GM21390 (cell line): Measurements from ENCODE around the gene TOGARAM2.

ENCODE experiments used
- ATAC-seq: cut with Tn5 transposase; IDR thresholded peaks from one replicate; pipeline ENCODE4 v1.9.1; 2021; ENCODE audit not compliant: unreplicated experiment

Gene TOGARAM2

GRCh38 chr2:28997237-28997846, 16.2 kb downstream of the TOGARAM2 start:
- no peak for ATAC-seq

DNA sequence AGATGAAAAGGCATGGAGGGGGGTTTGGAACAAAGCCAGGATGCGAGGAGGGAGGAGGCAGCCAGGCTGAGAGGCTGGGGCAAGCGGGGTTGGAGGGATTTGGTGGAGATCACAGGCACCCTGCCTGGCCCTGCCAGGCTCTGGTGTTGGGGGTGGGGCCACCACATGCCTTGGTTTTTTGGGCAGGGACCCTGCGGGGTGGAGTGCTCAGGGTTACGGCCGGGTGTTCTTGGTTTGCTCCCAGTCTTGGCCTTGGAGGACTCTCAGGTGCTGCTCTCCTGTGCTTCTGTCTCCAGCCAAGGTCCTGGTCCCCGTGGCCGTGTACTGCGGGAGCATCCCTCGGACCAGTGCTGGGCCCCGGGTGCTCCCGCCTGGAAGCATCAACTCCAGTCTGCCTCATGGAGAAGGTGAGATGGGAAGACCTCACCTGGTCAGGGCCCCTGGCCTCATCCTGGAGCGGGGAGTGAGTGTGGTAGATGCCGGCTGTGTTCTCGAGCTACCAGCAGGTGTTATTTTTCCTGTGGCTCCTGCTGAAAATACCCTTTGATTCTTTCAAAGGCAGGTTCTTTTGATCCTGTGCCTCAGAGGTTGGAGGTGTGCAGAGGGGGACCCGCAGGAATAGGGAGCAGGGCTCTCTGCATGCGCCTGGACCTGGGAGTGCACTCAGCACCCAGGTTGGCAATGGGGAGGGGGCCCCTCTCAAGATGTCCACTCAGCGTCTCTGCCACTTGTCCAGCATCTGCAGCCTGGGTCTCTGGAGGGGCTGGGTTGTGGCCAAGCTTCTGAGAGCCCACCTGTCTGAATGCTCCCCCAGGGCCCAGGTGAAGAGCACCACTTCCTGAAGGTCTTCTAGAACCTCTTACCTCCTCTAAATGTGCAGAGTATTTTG, 17.0 kb downstream of the TOGARAM2 start:
- no peak for ATAC-seq

GRCh38 chr2:29000481-29000880, 19.4 kb downstream of the TOGARAM2 start:
- peak; percentile 96 for ATAC-seq

GRCh38 chr2:29000956-29001355, 19.9 kb downstream of the TOGARAM2 start:
- peak; percentile 5 for ATAC-seq

DNA sequence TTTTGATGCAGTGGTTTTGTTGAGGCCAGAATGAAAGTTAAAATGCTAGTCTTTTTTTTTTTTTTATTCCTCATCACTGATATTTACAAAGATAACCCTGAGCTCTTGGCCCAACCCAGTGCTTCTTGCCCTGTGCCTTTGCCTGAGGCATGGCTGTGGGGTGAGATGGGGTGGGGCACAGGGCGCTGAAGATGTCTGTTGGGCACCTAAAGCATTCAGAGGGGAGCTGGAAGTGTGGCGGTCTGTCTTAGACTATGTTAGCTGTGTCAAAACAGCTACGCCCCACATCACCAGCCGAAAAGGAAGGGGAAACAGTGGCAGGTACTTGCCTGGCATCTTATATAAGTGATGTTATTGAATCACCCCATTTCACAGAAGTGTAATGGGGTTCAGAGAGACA, 20.7 kb downstream of the TOGARAM2 start:
- no peak for ATAC-seq

DNA sequence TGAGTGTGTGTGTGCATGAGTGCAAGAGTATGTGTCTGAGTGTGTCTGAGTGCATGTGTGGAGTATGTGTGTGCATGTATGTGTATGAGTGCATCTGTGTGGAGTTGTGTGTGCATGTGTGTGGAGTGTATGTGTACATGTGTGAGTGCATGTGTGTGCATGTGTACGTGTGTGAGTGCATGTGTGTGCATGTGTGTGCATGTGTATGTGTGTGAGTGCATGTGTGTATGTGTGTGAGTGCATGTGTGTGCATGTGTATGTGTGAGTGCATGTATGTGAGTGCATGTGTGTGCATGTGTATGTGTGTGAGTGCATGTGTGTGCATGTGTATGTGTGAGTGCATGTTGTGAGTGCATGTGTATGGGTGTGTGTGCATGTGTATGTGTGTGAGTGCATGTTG, 23.7 kb downstream of the TOGARAM2 start:
- ATAC-seq: no peak

DNA sequence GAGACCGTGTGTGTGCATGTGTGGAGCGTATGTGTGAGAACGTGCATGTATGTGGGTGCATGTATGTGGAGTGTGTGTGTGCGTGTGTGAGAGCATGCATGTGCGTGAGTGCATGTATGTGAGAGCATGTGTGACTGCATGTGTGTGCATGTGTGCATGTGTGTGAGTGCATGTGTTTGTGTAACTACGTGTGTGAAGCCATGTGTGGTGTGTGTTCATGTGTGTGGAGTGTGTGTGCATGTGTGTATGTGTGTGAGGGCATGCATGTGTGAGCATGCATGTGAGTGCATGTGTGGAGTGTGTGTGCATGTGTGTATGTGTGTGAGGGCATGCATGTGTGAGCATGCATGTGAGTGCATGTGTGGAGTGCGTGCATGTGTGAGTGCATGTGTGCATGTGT, 24.2 kb downstream of the TOGARAM2 start:
- no peak for ATAC-seq

GRCh38 chr2:29006092-29006979, 25.2 kb downstream of the TOGARAM2 start:
- ATAC-seq: no peak

DNA sequence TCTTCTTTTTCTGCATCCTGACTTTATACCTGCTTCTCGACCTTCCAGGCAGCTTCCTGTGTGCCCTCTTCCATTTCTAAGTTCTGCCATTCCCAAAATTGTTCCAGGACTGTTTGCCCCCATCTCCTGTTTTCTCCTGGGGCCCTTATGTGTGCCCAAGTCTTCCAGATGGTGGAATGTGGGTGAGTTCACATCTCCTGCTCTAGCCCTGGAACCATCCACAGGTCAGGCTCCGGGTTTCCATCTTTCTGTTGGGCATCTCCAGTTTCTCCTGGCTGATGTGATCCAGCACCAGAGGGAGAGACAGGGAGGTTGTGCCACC, 25.8 kb downstream of the TOGARAM2 start:
- no peak for ATAC-seq

GRCh38 chr2:29009270-29009669, 28.2 kb downstream of the TOGARAM2 start:
- ATAC-seq: no peak

GRCh38 chr2:29009711-29010677, 28.9 kb downstream of the TOGARAM2 start:
- no peak for ATAC-seq

DNA sequence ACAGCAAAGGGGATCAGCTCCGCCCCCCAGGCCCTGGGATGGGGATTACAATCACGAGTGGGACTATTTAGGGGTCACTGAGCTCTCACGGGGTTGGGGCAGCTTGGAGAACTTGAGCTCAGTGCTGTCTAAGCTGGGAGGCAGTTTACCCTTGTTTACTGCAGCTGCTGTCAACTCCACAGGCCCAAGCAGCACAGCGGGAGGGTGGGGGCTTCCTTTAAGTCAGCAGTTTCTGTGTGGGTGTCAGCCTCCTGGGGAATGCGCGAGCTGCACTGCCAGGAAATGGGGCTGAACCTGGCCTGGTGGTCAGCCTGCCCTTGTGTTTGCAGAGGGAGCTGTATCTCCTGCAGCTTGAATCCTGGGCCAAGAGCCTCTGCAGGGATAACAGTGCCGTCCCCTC, 29.8 kb downstream of the TOGARAM2 start:
- ATAC-seq: no peak

GRCh38 chr2:29011418-29012060, 30.4 kb downstream of the TOGARAM2 start:
- no peak for ATAC-seq

GRCh38 chr2:29012211-29012681, 31.1 kb downstream of the TOGARAM2 start:
- ATAC-seq: no peak

- ATAC-seq: no peak
These were observed 32.1 kb downstream of the TOGARAM2 start for GRCh38 chr2:29013057-29013780.

GRCh38 chr2:29014331-29014730, 33.2 kb downstream of the TOGARAM2 start:
- ATAC-seq: no peak

DNA sequence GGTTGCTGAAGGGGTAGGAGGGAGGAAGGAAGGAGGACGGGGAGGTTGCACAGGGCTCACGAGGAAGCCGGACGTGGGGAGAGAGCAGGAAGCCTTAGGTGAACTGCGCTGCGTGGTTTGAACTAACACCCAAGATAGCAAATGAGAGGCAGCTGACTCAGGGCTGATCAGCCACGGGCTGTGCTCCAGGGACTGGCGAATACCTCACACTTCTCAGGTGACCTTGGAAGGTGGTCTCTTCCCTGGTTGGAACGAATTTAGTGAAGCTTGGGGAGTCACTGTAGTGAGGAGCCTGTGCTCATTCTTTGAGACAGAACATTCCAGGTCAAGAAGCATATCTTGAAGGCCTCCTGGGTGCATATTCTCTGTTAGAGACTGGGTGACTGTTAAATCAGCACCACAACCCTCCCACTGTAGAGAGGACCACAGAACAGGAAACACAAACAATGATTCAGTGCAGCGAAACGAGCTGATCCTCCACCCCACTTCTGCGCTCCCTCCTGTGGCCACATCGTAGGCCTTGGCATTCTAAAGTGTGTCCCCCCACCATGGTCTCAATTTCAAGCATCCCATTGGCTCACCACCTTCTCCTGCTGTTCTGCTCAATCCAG, 33.8 kb downstream of the TOGARAM2 start:
- no peak for ATAC-seq

DNA sequence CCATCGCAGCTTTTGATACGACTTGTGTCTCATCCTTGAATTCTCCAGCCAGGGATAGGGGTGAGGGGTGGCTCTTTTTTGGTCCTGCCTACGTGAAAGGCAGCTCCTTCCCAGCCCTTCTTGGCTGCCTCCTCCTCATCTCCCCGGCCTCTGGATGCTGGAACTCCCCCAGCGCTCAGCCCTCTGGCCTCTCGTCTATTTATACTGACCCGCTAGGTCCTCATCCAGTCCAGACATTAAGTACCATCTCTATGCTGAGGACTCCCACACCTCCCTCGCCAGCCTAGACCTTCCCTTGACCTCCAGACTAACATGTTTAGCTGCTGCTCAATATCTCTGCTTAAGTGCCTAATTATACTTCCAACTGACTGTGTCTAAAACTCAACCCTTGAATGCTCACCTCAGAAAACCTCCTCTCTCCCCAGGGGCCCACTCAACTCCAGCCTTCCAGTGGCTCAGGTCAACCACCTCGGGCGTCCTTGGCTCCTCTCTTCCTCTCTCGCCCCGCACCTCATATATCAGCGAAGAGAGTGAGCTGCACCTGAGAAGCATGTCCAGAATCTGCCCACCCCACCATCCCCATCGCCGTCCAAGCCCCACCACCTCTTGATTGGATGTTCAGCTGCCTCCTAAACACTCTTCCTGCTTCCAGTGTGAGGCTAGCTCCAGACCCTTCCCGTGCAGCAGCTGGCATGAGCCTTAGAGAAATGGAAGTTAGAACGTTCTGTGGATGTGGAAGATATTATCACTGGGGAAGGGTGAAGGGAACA, 34.8 kb downstream of the TOGARAM2 start:
- ATAC-seq: no peak
